Endothelial cell of umbilical vein (primary cell): Measurements from ENCODE around the gene ZBTB17.

Source experiments
- POLR2A ChIP-seq: IDR thresholded peaks from 2 replicates; pipeline ENCODE4 v1.6.1; 2012; ENCODE audit warnings: low read depth, mild to moderate bottlenecking, control low read depth, low read length
- TF ChIP-seq, protein P1 (sequence below), 2 donors: IDR thresholded peaks; 1 replicate in 1 of 2; 2 replicates in 1 of 2; pipeline ENCODE4 v1.5.1; 2011; ENCODE audit warnings: low read length in 2 of 2, mild to moderate bottlenecking in 2 of 2, moderate library complexity in 2 of 2, control low read depth in 1 of 2, inconsistent platforms in 1 of 2, low read depth in 1 of 2; ENCODE audit not compliant: insufficient read depth in 1 of 2; ENCODE audit errors: extremely low read depth in 1 of 2

DNA sequence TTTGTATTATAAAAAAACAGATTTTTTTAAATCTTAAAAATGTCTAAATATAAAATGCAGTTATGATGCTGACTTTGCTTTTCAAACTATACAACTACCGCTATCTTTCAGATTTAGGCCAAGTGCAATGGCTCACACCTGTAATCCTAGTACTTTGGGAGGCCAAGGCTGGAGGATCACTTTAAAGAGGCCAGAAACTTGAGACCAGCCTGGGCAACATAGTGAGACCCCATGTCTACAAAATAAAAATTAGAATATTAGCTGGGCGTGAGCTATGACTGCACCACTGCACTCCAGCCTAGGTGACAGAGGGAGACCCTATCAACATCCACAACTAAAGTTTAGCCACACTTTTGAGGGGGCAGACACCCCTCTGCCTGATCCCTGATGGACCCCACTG, 20.3 kb downstream of the ZBTB17 start:
- TF ChIP-seq, protein P1, sequence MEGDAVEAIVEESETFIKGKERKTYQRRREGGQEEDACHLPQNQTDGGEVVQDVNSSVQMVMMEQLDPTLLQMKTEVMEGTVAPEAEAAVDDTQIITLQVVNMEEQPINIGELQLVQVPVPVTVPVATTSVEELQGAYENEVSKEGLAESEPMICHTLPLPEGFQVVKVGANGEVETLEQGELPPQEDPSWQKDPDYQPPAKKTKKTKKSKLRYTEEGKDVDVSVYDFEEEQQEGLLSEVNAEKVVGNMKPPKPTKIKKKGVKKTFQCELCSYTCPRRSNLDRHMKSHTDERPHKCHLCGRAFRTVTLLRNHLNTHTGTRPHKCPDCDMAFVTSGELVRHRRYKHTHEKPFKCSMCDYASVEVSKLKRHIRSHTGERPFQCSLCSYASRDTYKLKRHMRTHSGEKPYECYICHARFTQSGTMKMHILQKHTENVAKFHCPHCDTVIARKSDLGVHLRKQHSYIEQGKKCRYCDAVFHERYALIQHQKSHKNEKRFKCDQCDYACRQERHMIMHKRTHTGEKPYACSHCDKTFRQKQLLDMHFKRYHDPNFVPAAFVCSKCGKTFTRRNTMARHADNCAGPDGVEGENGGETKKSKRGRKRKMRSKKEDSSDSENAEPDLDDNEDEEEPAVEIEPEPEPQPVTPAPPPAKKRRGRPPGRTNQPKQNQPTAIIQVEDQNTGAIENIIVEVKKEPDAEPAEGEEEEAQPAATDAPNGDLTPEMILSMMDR (IDR thresholded peaks at IDR 0.05; ENCODE audit: extremely low read depth in 1 of 2, insufficient read depth in 1 of 2, low read depth in 1 of 2, low read length in 2 of 2): no peak
- no peak for TF ChIP-seq POLR2A
